GM12878 (cell line): ENCODE measurements around the gene NTF4. TPM values are rescaled to one million over a fixed set of nuclear protein-coding genes. Genes with fewer than 3 reads are reported as not detected.

Experiments
- ATAC-seq: fragments of 200-7000 bp; cut with Tn5 transposase; 3 replicates; pipeline ENCODE4 v1.9.1; 2020; ENCODE audit warnings: mild to moderate bottlenecking, moderate library complexity
- BruUV-seq: library from RNA; stranded (reverse); fragments of 400-500 nt; replicated peaks from 2 replicates; lab custom pipeline; 2021; lab: Mats Ljungman, UMichigan
- CTCF ChIA-PET: fragments of 300-600 bp; sonication (Branson Sonifier 250); formaldehyde crosslinking; extraction: SDS; loops from one replicate; lab custom pipeline; 2021; ENCODE audit warnings: inconsistent platforms; lab: Yijun Ruan, JAX
- POLR2A ChIA-PET: fragments of 350-600 bp; formaldehyde crosslinking; extraction: SDS; loops from one replicate; lab custom pipeline; 2021; ENCODE audit warnings: inconsistent platforms; lab: Charles Lee
- RAD21 ChIA-PET: fragments of 300-600 bp; sonication (Branson Sonifier 250); formaldehyde crosslinking; loops from one replicate; lab custom pipeline; 2023; ENCODE audit warnings: antibody characterized with exemption; ENCODE audit not compliant: unreplicated experiment; lab: Charles Lee
- SMC1A ChIA-PET: fragments of 300-600 bp; sonication (Branson Sonifier 250); formaldehyde crosslinking; loops from one replicate; lab custom pipeline; 2023; ENCODE audit not compliant: unreplicated experiment, uncharacterized antibody; lab: Charles Lee
- DNase-seq: peaks from one replicate; pipeline ENCODE4 v3.0.0-alpha.2; 2011; ENCODE audit warnings: low read depth, low spot score
- FAIRE-seq: peaks from 3 replicates; lab custom pipeline; 2011; peaks lifted over from hg19 to GRCh38; lab: Jason Lieb, UNC
- H2AFZ ChIP-seq: 2 replicates; pipeline ENCODE4 v1.6.0; 2011; ENCODE audit warnings: low read depth, low read length, control low read depth; ENCODE audit not compliant: control insufficient read depth
- H3K27ac ChIP-seq: 2 replicates; pipeline ENCODE4 v1.5.1; 2011; ENCODE audit warnings: control low read depth; ENCODE audit not compliant: control insufficient read depth, insufficient read depth
- H3K27me3 ChIP-seq, 2 experiments: replicated peaks in 1 of 2; 2 replicates each; pipeline versions ENCODE4 v1.6.0 to v1.6.1; 2011; ENCODE audit warnings: low read length in 1 of 2; ENCODE audit not compliant: control insufficient read depth in 2 of 2, insufficient read depth in 2 of 2
- H3K36me3 ChIP-seq, 2 experiments: 2 replicates each; pipeline ENCODE4 v1.5.1; 2011; ENCODE audit warnings: low read length in 1 of 2; ENCODE audit not compliant: control insufficient read depth in 2 of 2, insufficient read depth in 2 of 2
- H3K4me1 ChIP-seq: 2 replicates; pipeline ENCODE4 v1.6.1; 2011; ENCODE audit warnings: mild to moderate bottlenecking, low read length, moderate library complexity, mixed read lengths; ENCODE audit not compliant: control insufficient read depth, insufficient read depth
- H3K4me2 ChIP-seq: 2 replicates; pipeline ENCODE4 v1.6.0; 2011; ENCODE audit warnings: control low read depth; ENCODE audit not compliant: control insufficient read depth, insufficient read depth
- H3K4me3 ChIP-seq: fragments of 200-600 bp; sonication (generic); 2 replicates; pipeline ENCODE4 v1.5.1; 2016
- H3K79me2 ChIP-seq: 2 replicates; pipeline ENCODE4 v1.6.0; 2011; ENCODE audit warnings: low read length; ENCODE audit not compliant: control insufficient read depth, insufficient read depth
- H3K9ac ChIP-seq: 2 replicates; pipeline ENCODE4 v1.8.0; 2011; ENCODE audit warnings: low read length, control low read depth, mixed read lengths; ENCODE audit not compliant: control insufficient read depth, insufficient read depth
- H3K9me3 ChIP-seq: replicated peaks from 3 replicates; pipeline ENCODE4 v1.5.1; 2011; ENCODE audit warnings: mild to moderate bottlenecking, low read length; ENCODE audit not compliant: control insufficient read depth, insufficient read depth
- H4K20me1 ChIP-seq: 2 replicates; pipeline ENCODE4 v1.6.0; 2011; ENCODE audit not compliant: control insufficient read depth, insufficient read depth
- BHLHE40 ChIP-seq, 2 experiments: fragments of 450-650 bp in 1 of 2; IDR thresholded peaks; 2 replicates each; pipeline ENCODE4 v1.6.1; 2011 to 2017; ENCODE audit warnings: low read depth in 2 of 2, borderline replicate concordance in 1 of 2, improper control_type of control experiment in 1 of 2, low read length in 1 of 2, mild to moderate bottlenecking in 1 of 2
- CBX3 ChIP-seq: fragments of 200-600 bp; sonication (generic); IDR thresholded peaks from 2 replicates; pipeline ENCODE4 v1.6.1; 2016; ENCODE audit warnings: low read depth, borderline replicate concordance
- CREM ChIP-seq: IDR thresholded peaks from 2 replicates; pipeline ENCODE4 v1.6.1; 2014; ENCODE audit warnings: antibody characterized with exemption, low read depth
- GATAD2B ChIP-seq: fragments of 450-650 bp; conservative IDR thresholded peaks from 2 replicates; pipeline ENCODE4 v1.6.1; 2017; ENCODE audit warnings: low read depth, mild to moderate bottlenecking, moderate library complexity
- IKZF1 ChIP-seq: fragments of 450-650 bp; conservative IDR thresholded peaks from 2 replicates; pipeline ENCODE4 v1.6.1; 2017; ENCODE audit warnings: antibody characterized with exemption, mild to moderate bottlenecking
- NR2F1 ChIP-seq: fragments of 450-650 bp; conservative IDR thresholded peaks from 2 replicates; pipeline ENCODE4 v1.6.1; 2017; ENCODE audit warnings: mild to moderate bottlenecking
- RCOR1 ChIP-seq: conservative IDR thresholded peaks from 2 replicates; pipeline ENCODE4 v1.6.1; 2012; ENCODE audit warnings: low read depth, low read length, improper control_type of control experiment
- SMARCA5 ChIP-seq: fragments of 450-650 bp; IDR thresholded peaks from 2 replicates; pipeline ENCODE4 v1.6.1; 2017; ENCODE audit warnings: mild to moderate bottlenecking
- SREBF2 ChIP-seq: IDR thresholded peaks from 2 replicates; pipeline ENCODE4 v1.6.1; 2012; ENCODE audit warnings: mild to moderate bottlenecking, low read length
- SUPT20H ChIP-seq: IDR thresholded peaks from 2 replicates; pipeline ENCODE4 v1.6.1; 2011; ENCODE audit warnings: low read depth, mild to moderate bottlenecking, low read length, moderate library complexity, borderline replicate concordance; ENCODE audit not compliant: control insufficient read depth
- TBL1XR1 ChIP-seq: IDR thresholded peaks from 2 replicates; pipeline ENCODE4 v1.6.1; 2012; ENCODE audit warnings: low read depth, low read length, improper control_type of control experiment
- TCF7 ChIP-seq: IDR thresholded peaks from 2 replicates; pipeline ENCODE4 v1.6.1; 2014; ENCODE audit warnings: antibody characterized with exemption, borderline replicate concordance
- ZNF207 ChIP-seq: fragments of 450-650 bp; IDR thresholded peaks from 2 replicates; pipeline ENCODE4 v1.6.1; 2014; ENCODE audit warnings: antibody characterized with exemption, mild to moderate bottlenecking, borderline replicate concordance
- ZNF217 ChIP-seq: fragments of 450-650 bp; IDR thresholded peaks from 2 replicates; pipeline ENCODE4 v1.6.1; 2017; ENCODE audit warnings: antibody characterized with exemption, mild to moderate bottlenecking
- WGBS: methylation state at CpG from one replicate; pipeline ENCODE4 v1.1.6; 2016; ENCODE audit warnings: low lambda C conversion rate; ENCODE audit not compliant: insufficient replicate concordance, insufficient coverage; ENCODE audit errors: missing lambda C conversion rate; 5-methylcytosine and 5-hydroxymethylcytosine counted together
- in situ Hi-C: fragments of 300-500 bp; cut with MboI; formaldehyde crosslinking; loops from 9 replicates; pipeline ENCODE4 v1.14.3; 2018; ENCODE audit warnings: mixed read lengths
- intact Hi-C: fragments of 100-400 bp; cut with micrococcal nuclease; formaldehyde crosslinking; loops from one replicate; pipeline ENCODE4 v1.14.2; 2022; ENCODE audit not compliant: unreplicated experiment
- polyA plus RNA-seq, 11 experiments: library from polyadenylated mRNA; depleted of rRNA in 4 of 11; unstranded in 6 of 11; stranded (reverse) in 5 of 11; fragments of >200 nt; fragmentation: Nextera tagmentation in 4 of 11; fragmentation: Illumina TruSeq in 1 of 11; extraction: Ambion mirVana in 4 of 11; extraction: Trizol in 1 of 11; gene quantifications; 1 replicate in 1 of 11; 2 replicates in 10 of 11; pipeline versions ENCODE4 v1.2.1 to v1.2.3, GENCODE V29; 2011 to 2016; ENCODE audit warnings: inconsistent platforms in 2 of 11, missing spikeins in 2 of 11, low read depth in 1 of 11
- total RNA-seq, 4 experiments: library from RNA; depleted of rRNA in 3 of 4; stranded (reverse); fragments of >200 nt in 3 of 4; fragmentation: Illumina TruSeq in 1 of 4; extraction: Trizol in 1 of 4; gene quantifications; 2 replicates each; pipeline versions ENCODE4 v1.2.1 to v1.2.3, GENCODE V29; 2013 to 2021
- TF ChIP-seq, protein P1 (sequence below): fragments of 450-650 bp; IDR thresholded peaks from 2 replicates; pipeline ENCODE4 v1.6.1; 2017; ENCODE audit warnings: mild to moderate bottlenecking
- TF ChIP-seq, protein P2 (sequence below): IDR thresholded peaks from 2 replicates; pipeline ENCODE4 v1.6.1; 2011; ENCODE audit warnings: borderline replicate concordance, low read depth, mild to moderate bottlenecking, moderate library complexity, mixed read lengths, low read length; ENCODE audit not compliant: insufficient read depth; ENCODE audit errors: extremely low read length
- TF ChIP-seq, protein P3 (sequence below): fragments of 450-650 bp; IDR thresholded peaks from 2 replicates; pipeline ENCODE4 v1.6.1; 2017; ENCODE audit warnings: antibody characterized with exemption, mild to moderate bottlenecking, moderate library complexity

The NTF4 gene
- total and polyA plus RNA-seq, 10 of the 15 experiments (the other 5 are each of a cell fraction or from before 2014, with no cell fraction given), result not detected

DNA sequence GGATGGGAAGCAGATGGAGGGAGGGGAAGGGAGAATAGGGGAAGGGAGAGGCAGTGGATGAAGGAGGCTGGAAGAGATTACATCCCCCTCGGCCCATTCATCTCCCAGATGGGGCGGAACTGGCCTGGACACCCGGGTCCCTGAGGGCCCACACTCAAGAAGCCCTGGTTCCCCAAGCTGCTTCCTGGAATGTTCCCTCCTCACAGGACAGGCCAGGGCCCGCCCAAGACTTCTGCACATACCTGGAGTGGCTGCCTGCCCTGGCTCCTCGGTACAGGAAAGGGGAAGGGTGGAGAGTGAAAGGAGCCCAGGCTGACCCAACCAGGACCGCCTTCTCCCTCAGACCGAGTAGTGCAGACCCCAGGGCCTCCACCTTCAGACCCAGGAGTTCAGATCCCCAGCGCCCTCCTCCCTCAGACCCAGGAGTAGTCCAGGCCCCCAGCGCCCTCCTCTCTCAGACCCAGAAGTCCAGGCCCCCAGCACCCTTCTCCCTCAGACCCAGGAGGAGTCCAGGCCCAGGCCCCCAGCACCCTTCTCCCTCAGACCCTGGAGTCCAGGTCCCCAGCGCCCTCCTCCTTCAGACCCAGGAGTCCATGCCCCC, 489 bp downstream of the NTF4 start (continued):
- no peak for TF ChIP-seq TBL1XR1
- no peak for TF ChIP-seq CREM
- no peak for TF ChIP-seq SUPT20H
- TF ChIP-seq SREBF2, result no peak

DNA sequence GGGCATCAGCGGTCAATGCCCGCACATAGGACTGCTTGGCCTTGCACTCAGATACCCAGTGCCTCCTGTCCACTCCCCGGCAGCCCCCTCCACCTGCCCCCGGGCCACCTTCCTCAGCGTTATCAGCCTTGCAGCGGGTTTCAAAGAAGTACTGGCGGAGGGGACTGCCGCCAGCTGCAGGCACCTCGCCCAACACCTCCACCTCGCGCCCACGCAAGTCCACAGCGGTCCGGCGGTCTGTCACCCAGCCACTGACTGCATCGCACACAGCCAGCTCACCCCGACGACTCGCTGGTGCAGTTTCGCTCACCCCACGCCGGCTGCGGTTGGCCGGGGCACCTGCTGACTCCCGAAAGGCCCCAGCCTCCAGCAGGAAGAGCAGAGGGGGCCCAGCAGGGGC, 3.2 kb downstream of the NTF4 start:
- Histone ChIP-seq H3K79me2 (no peaks in the 10 kb centered on the region), H3K27ac (no peak overlapping the region), H3K4me2 (no peak overlapping the region), H3K4me3 (no peak overlapping the region), H3K9me3 (no peaks in the 10 kb centered on the region), H3K9ac (no peak overlapping the region), H3K4me1 (no peaks in the 10 kb centered on the region), H3K27me3 (peaks cover 5 to 12% of the 10 kb centered on the region in 2 experiments; a peak in 3 of 4 replicates), H4K20me1 (no peaks in the 10 kb centered on the region), H2AFZ (no peak overlapping the region), H3K36me3 (no peaks in the 10 kb centered on the region)
- CTCF ChIA-PET, result interaction anchor here (0.6 to 2.0 kb wide), 3 partner anchors 36 to 219 kb away, joined by 3 to 7 read pairs (median 3); no protein-coding TSS in a partner anchor
- SMC1A ChIA-PET, result no interaction called here
- RAD21 ChIA-PET, result no interaction called here
- POLR2A ChIA-PET, result interaction anchor here (1.6 kb wide), 1 partner anchor 8 kb away, joined by 4 read pairs; no protein-coding TSS in a partner anchor
- DNase-seq (no peak), FAIRE-seq (no peak), ATAC-seq (peak; percentile 45)
- no TSS peak for BruUV-seq
- 39% methylated on average over 19 of the region's 25 CpGs for WGBS
- intact Hi-C loops, result no loop called here
- in situ Hi-C loops, result no loop called here
- TF ChIP-seq, protein P1, sequence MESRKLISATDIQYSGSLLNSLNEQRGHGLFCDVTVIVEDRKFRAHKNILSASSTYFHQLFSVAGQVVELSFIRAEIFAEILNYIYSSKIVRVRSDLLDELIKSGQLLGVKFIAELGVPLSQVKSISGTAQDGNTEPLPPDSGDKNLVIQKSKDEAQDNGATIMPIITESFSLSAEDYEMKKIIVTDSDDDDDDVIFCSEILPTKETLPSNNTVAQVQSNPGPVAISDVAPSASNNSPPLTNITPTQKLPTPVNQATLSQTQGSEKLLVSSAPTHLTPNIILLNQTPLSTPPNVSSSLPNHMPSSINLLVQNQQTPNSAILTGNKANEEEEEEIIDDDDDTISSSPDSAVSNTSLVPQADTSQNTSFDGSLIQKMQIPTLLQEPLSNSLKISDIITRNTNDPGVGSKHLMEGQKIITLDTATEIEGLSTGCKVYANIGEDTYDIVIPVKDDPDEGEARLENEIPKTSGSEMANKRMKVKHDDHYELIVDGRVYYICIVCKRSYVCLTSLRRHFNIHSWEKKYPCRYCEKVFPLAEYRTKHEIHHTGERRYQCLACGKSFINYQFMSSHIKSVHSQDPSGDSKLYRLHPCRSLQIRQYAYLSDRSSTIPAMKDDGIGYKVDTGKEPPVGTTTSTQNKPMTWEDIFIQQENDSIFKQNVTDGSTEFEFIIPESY, result peak; percentile 76; the same call in 1 of the 2 replicates
- TF ChIP-seq CBX3 (no peak), TBL1XR1 (no peak), BHLHE40 (IDR thresholded peaks at IDR 0.05; ENCODE audit: borderline replicate concordance in 1 of 2, low read depth in 2 of 2, low read length in 1 of 2) (peak in 1 of 2 experiments; percentile 67; a peak in 2 of 4 replicates), GATAD2B (0 out of 2 replicates have a peak, but pooled peaks have one; percentile 45), RCOR1 (no peak), NR2F1 (peak; percentile 52), SMARCA5 (no peak), IKZF1 (peak; percentile 77), ZNF207 (no peak), ZNF217 (no peak), TCF7 (no peak)
- TF ChIP-seq, protein P2, sequence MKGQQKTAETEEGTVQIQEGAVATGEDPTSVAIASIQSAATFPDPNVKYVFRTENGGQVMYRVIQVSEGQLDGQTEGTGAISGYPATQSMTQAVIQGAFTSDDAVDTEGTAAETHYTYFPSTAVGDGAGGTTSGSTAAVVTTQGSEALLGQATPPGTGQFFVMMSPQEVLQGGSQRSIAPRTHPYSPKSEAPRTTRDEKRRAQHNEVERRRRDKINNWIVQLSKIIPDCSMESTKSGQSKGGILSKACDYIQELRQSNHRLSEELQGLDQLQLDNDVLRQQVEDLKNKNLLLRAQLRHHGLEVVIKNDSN, result no peak
- TF ChIP-seq, protein P3, sequence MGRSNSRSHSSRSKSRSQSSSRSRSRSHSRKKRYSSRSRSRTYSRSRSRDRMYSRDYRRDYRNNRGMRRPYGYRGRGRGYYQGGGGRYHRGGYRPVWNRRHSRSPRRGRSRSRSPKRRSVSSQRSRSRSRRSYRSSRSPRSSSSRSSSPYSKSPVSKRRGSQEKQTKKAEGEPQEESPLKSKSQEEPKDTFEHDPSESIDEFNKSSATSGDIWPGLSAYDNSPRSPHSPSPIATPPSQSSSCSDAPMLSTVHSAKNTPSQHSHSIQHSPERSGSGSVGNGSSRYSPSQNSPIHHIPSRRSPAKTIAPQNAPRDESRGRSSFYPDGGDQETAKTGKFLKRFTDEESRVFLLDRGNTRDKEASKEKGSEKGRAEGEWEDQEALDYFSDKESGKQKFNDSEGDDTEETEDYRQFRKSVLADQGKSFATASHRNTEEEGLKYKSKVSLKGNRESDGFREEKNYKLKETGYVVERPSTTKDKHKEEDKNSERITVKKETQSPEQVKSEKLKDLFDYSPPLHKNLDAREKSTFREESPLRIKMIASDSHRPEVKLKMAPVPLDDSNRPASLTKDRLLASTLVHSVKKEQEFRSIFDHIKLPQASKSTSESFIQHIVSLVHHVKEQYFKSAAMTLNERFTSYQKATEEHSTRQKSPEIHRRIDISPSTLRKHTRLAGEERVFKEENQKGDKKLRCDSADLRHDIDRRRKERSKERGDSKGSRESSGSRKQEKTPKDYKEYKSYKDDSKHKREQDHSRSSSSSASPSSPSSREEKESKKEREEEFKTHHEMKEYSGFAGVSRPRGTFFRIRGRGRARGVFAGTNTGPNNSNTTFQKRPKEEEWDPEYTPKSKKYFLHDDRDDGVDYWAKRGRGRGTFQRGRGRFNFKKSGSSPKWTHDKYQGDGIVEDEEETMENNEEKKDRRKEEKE, result no peak
